GM23338 (cell line): ENCODE measurements around the gene HLA-G. TPM values are rescaled to one million over a fixed set of nuclear protein-coding genes. Genes with fewer than 3 reads are reported as not detected.
"Not testable (repeated sequence)": the region's sequence is repeated elsewhere in the genome, so short reads cannot be mapped to it uniquely, and the experiment has no call there.

ENCODE experiments used
- ATAC-seq: fragments of 200-7000 bp; cut with Tn5 transposase; 3 replicates; pipeline ENCODE4 v1.9.1; 2020
- DNase-seq: peaks from one replicate; pipeline ENCODE4 v3.0.0-alpha.2; 2015; ENCODE audit warnings: low spot score
- H2AFZ ChIP-seq: fragments of 200-600 bp; sonication (generic); 2 replicates; pipeline ENCODE4 v1.8.0; 2016; ENCODE audit warnings: antibody characterized with exemption, mild to moderate bottlenecking, moderate library complexity
- H3F3A ChIP-seq: fragments of 200-600 bp; sonication (generic); replicated peaks from 2 replicates; pipeline ENCODE4 v1.8.0; 2017; ENCODE audit warnings: antibody characterized with exemption, mixed run types, low read depth
- H3K27ac ChIP-seq: fragments of 200-600 bp; sonication (generic); 2 replicates; pipeline ENCODE4 v1.6.1; 2016; ENCODE audit warnings: low read depth
- H3K27me3 ChIP-seq: fragments of 200-600 bp; sonication (generic); 2 replicates; pipeline ENCODE4 v1.8.0; 2016; ENCODE audit warnings: mild to moderate bottlenecking, mixed run types, moderate library complexity; ENCODE audit not compliant: insufficient read depth
- H3K36me3 ChIP-seq: fragments of 200-600 bp; sonication (generic); 2 replicates; pipeline ENCODE4 v1.8.0; 2016; ENCODE audit warnings: mild to moderate bottlenecking; ENCODE audit not compliant: insufficient read depth
- H3K4me1 ChIP-seq: fragments of 200-600 bp; sonication (generic); 2 replicates; pipeline ENCODE4 v1.8.0; 2016; ENCODE audit warnings: mild to moderate bottlenecking, moderate library complexity; ENCODE audit not compliant: insufficient read depth
- H3K4me2 ChIP-seq: fragments of 200-600 bp; sonication (generic); 2 replicates; pipeline ENCODE4 v1.7.1; 2017; ENCODE audit warnings: mixed run types
- H3K4me3 ChIP-seq: fragments of 200-600 bp; sonication (generic); 2 replicates; pipeline ENCODE4 v1.6.1; 2016; ENCODE audit warnings: mixed run types
- H3K79me2 ChIP-seq: fragments of 200-600 bp; sonication (generic); replicated peaks from 2 replicates; pipeline ENCODE4 v1.8.0; 2017; ENCODE audit warnings: mild to moderate bottlenecking; ENCODE audit not compliant: insufficient read depth
- H3K9me2 ChIP-seq: fragments of 200-600 bp; sonication (generic); 2 replicates; pipeline ENCODE4 v1.8.0; 2017; ENCODE audit not compliant: insufficient read depth
- H4K20me1 ChIP-seq: fragments of 200-600 bp; sonication (generic); replicated peaks from 2 replicates; pipeline ENCODE4 v1.8.0; 2017; ENCODE audit warnings: mild to moderate bottlenecking; ENCODE audit not compliant: insufficient read depth
- H3K27ac Mint-ChIP-seq: 2 replicates; pipeline ENCODE4 v1.8.0; 2020; ENCODE audit warnings: inconsistent platforms, mild to moderate bottlenecking, moderate library complexity, mixed read lengths
- H3K27me3 Mint-ChIP-seq: 3 replicates; pipeline ENCODE4 v1.8.0; 2022; ENCODE audit warnings: low read depth, mild to moderate bottlenecking, moderate library complexity, mixed read lengths, inconsistent platforms; ENCODE audit not compliant: insufficient read depth, poor library complexity
- H3K36me3 Mint-ChIP-seq: 3 replicates; pipeline ENCODE4 v1.8.0; 2021; ENCODE audit warnings: low read depth, mild to moderate bottlenecking, inconsistent platforms, moderate library complexity, mixed read lengths
- H3K4me1 Mint-ChIP-seq: 3 replicates; pipeline ENCODE4 v1.8.0; 2020; ENCODE audit warnings: mild to moderate bottlenecking, inconsistent platforms, mixed read lengths
- H3K4me3 Mint-ChIP-seq: 3 replicates; pipeline ENCODE4 v1.8.0; 2021; ENCODE audit warnings: moderate library complexity, mild to moderate bottlenecking, inconsistent platforms, mixed read lengths
- H3K9me3 Mint-ChIP-seq: 3 replicates; pipeline ENCODE4 v1.8.0; 2020; ENCODE audit warnings: moderate library complexity, mild to moderate bottlenecking, inconsistent platforms, mixed read lengths
- polyA plus RNA-seq: library from polyadenylated mRNA; unstranded; fragments of >200 nt; fragmentation: Nextera tagmentation; extraction: Ambion mirVana; gene quantifications from 2 replicates; pipeline ENCODE4 v1.2.1, GENCODE V29; 2016
- small RNA-seq: library from RNA; depleted of rRNA; stranded (forward); fragments of <200 nt; gene quantifications from one replicate; pipeline ENCODE3, GENCODE V24; 2014; ENCODE audit warnings: low replicate concordance
- total RNA-seq: library from RNA; depleted of rRNA; stranded (reverse); fragments of >200 nt; shearing (Covaris generic); gene quantifications from 2 replicates; pipeline ENCODE4 v1.2.3, GENCODE V29; 2014; rRNA removed

The HLA-G gene
- total and polyA plus RNA-seq, 2 experiments from 2014 or later, result 2.5 to 2.8 TPM

GRCh38 chr6:29875734-29876133 is 48.1 kb downstream of the HLA-G start:
- not testable (repeated sequence) for H3K36me3 Mint-ChIP-seq, H3K4me3 ChIP-seq, H3K4me3 Mint-ChIP-seq, H3K27me3 ChIP-seq, H3F3A ChIP-seq, H3K27me3 Mint-ChIP-seq, DNase-seq, H2AFZ ChIP-seq, H3K79me2 ChIP-seq, H3K4me1 Mint-ChIP-seq, H3K4me2 ChIP-seq, H3K36me3 ChIP-seq, H3K27ac Mint-ChIP-seq, ATAC-seq, H3K9me2 ChIP-seq, H3K4me1 ChIP-seq, H3K27ac ChIP-seq, H4K20me1 ChIP-seq
- peaks cover 20% of the 10 kb centered on the region for H3K9me3 Mint-ChIP-seq

Small RNA genes lying within 50 kb of the gene (small RNA-seq; reads per million reads assigned to genes)
- gene MICG, result not detected

Other genes starting within 250 kb of the HLA-G start
- not detected in 2 replicates for gene OR2H2, start 242.7 kb upstream of the HLA-G start, total RNA-seq
- gene OR2H2, start 242.7 kb upstream of the HLA-G start, polyA plus RNA-seq, result 0.83 and 0.86 TPM in 2 replicates
- 50.2 and 78.9 TPM in 2 replicates for gene GABBR1, start 194.6 kb upstream of the HLA-G start, total RNA-seq
- 36.6 and 42.8 TPM in 2 replicates for gene GABBR1, start 194.6 kb upstream of the HLA-G start, polyA plus RNA-seq
- gene MOG, start 170.7 kb upstream of the HLA-G start, total RNA-seq, result 0.74 and 2.5 TPM in 2 replicates
- 0.49 and 0.55 TPM in 2 replicates for gene MOG, start 170.7 kb upstream of the HLA-G start, polyA plus RNA-seq
- 0.59 and 2.8 TPM in 2 replicates for gene ZFP57, start 146.7 kb upstream of the HLA-G start, total RNA-seq
- 0.84 and 1.3 TPM in 2 replicates for gene ZFP57, start 146.7 kb upstream of the HLA-G start, polyA plus RNA-seq
- 4.4 and 4.8 TPM in 2 replicates for gene HLA-F, start 104.4 kb upstream of the HLA-G start, total RNA-seq
- 10.4 and 11.6 TPM in 2 replicates for gene HLA-F, start 104.4 kb upstream of the HLA-G start, polyA plus RNA-seq
- gene HLA-A, start 114.7 kb downstream of the HLA-G start, total RNA-seq, result 173 and 203 TPM in 2 replicates
- gene HLA-A, start 114.7 kb downstream of the HLA-G start, polyA plus RNA-seq, result 170 and 180 TPM in 2 replicates
- 28.1 and 30.1 TPM in 2 replicates for gene POLR1H, start 233.4 kb downstream of the HLA-G start, total RNA-seq
- gene POLR1H, start 233.4 kb downstream of the HLA-G start, polyA plus RNA-seq, result 89.4 and 93.6 TPM in 2 replicates
- gene PPP1R11, start 239.4 kb downstream of the HLA-G start, total RNA-seq, result 19.2 and 19.6 TPM in 2 replicates
- gene PPP1R11, start 239.4 kb downstream of the HLA-G start, polyA plus RNA-seq, result 26.6 and 27.3 TPM in 2 replicates
- gene RNF39, start 247.9 kb downstream of the HLA-G start, total RNA-seq, result 0.85 and 0.94 TPM in 2 replicates
- gene RNF39, start 247.9 kb downstream of the HLA-G start, polyA plus RNA-seq, result 0.50 and 1.1 TPM in 2 replicates